SK-N-MC (cell line): Measurements from ENCODE around the gene SIK2.

Experiments
- EZH2 ChIP-seq: fragments of 200-600 bp; sonication (generic); IDR thresholded peaks from one replicate; pipeline ENCODE4 v1.6.1; 2017; ENCODE audit warnings: antibody characterized with exemption
- POLR2AphosphoS5 ChIP-seq: IDR thresholded peaks from 2 replicates; pipeline ENCODE4 v1.6.1; 2012; ENCODE audit warnings: mild to moderate bottlenecking, low read depth, low read length, borderline replicate concordance

DNA sequence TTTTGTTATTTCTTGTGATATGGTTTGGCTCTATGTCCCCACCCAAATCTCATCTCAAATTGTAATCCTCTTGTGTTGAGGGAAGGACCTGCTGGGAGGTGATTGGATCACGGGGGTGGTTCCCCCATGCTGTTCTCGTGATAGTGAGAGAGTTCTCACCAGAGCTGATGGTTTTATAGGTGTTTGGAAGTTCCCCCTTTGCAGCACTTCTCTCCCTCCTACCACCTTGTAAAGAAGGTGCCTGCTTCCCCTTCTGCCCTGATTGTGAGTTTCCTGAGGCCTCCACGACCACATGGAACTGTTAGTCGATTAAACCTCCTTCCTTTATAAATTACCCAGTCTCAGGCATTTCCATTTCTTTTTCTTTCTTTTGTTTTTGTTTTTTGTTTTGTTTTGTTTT, 24.4 kb upstream of the SIK2 start:
- TF ChIP-seq EZH2 = no peak
- no peak for TF ChIP-seq POLR2AphosphoS5
